ENCODE measurements around the gene RPS6KC1.

The RPS6KC1 gene

DNA sequence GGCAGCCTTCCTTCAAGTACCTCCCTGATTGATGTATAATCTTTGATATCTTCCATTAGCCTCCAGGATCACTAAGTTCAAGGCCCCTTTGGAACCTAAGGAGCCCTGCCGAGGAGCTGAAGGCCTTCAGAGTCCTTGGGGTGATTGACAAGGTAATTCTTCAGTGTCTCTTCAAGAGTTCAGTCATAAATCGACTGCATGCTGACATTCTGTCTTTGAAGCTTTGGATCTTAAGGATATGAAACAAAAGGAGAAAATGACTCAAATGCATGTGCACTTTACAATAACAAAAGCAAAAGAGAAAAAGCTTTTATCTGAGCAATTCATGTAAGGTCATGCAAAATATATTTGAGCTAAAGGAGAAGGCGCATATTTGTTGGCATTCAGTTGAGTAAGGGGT lies 125.3 kb downstream of the RPS6KC1 start:
- TF ChIP-seq TAF1 (IDR thresholded peaks at IDR 0.05; ENCODE audit: low read depth) (no peak), YY1 (IDR thresholded peaks at IDR 0.05; ENCODE audit: low read depth) (no peak), CEBPB (IDR thresholded peaks at IDR 0.05) (no peak)

DNA sequence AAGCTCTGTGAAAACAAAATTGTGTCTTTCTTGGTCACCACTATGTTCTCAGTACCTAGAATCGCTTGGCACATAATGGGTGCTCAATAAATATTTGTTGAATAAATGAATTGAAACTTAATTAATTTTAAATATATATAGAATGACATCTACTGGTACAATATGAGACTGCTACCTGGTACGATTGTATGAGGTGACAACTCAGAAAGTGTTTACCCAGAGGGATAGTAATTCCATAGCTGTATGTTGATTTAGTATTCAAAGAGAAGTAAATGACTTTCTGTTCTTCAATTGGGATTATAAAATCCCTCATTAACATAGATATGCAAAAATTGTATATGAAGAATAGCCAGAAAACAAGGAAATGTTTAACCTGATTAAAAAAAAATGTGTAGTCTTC lies 128.7 kb downstream of the RPS6KC1 start:
- no peak for TF ChIP-seq CREB1 (IDR thresholded peaks at IDR 0.05; ENCODE audit: low read depth)
- TF ChIP-seq CEBPB (IDR thresholded peaks at IDR 0.05), result no peak
- TF ChIP-seq REST (IDR thresholded peaks at IDR 0.05; ENCODE audit: low read depth), result no peak
- TF ChIP-seq NFIC (IDR thresholded peaks at IDR 0.05), result no peak
- TF ChIP-seq ZBTB7A (IDR thresholded peaks at IDR 0.05; ENCODE audit: low read depth), result no peak
- no peak for TF ChIP-seq EP300 (IDR thresholded peaks at IDR 0.05; ENCODE audit: borderline replicate concordance)
- TF ChIP-seq FOXM1 (IDR thresholded peaks at IDR 0.05; ENCODE audit: borderline replicate concordance, low read depth), result no peak
- no peak for TF ChIP-seq TAF1 (IDR thresholded peaks at IDR 0.05; ENCODE audit: low read depth)
- no peak for TF ChIP-seq MAX (IDR thresholded peaks at IDR 0.05)
- TF ChIP-seq TEAD4 (IDR thresholded peaks at IDR 0.05), result no peak
- no peak for TF ChIP-seq EGR1 (IDR thresholded peaks at IDR 0.05)
- TF ChIP-seq USF1 (IDR thresholded peaks at IDR 0.05), result no peak
- no peak for TF ChIP-seq TCF12 (IDR thresholded peaks at IDR 0.05; ENCODE audit: low read depth)
- no peak for TF ChIP-seq YY1 (IDR thresholded peaks at IDR 0.05; ENCODE audit: low read depth)
- no peak for TF ChIP-seq RAD21 (IDR thresholded peaks at IDR 0.05; ENCODE audit: low read depth)

DNA sequence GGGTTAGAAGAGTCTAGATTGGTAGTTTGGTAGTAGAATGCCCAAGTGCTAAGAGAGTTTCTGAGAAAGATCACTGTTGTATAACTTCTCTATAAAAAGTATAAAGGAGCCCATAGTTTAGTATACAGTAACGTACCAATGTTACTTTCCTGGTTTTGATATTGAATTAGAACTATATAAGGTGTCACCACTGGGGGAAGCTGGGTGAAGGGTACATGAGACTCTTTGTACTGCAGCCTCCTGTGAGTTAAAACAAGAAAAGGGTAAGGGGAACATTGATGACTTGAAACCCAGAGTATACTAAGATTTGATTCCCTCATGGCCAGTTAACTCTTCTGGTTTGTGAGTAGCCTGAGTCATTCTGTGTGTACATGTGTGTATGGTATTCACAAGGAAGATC lies 129.8 kb downstream of the RPS6KC1 start:
- no peak for TF ChIP-seq ZBTB7A (IDR thresholded peaks at IDR 0.05; ENCODE audit: low read depth)
- TF ChIP-seq REST (IDR thresholded peaks at IDR 0.05; ENCODE audit: low read depth), result no peak
- no peak for TF ChIP-seq TAF1 (IDR thresholded peaks at IDR 0.05; ENCODE audit: low read depth)
- TF ChIP-seq TCF12 (IDR thresholded peaks at IDR 0.05; ENCODE audit: low read depth), result no peak
- TF ChIP-seq USF1 (IDR thresholded peaks at IDR 0.05), result no peak
- no peak for TF ChIP-seq EGR1 (IDR thresholded peaks at IDR 0.05)
- TF ChIP-seq CEBPB (IDR thresholded peaks at IDR 0.05), result no peak
- TF ChIP-seq EP300 (IDR thresholded peaks at IDR 0.05; ENCODE audit: borderline replicate concordance), result no peak
- TF ChIP-seq CREB1 (IDR thresholded peaks at IDR 0.05; ENCODE audit: low read depth), result no peak
- TF ChIP-seq MAX (IDR thresholded peaks at IDR 0.05), result no peak
- no peak for TF ChIP-seq NFIC (IDR thresholded peaks at IDR 0.05)
- TF ChIP-seq RAD21 (IDR thresholded peaks at IDR 0.05; ENCODE audit: low read depth), result no peak
- no peak for TF ChIP-seq TEAD4 (IDR thresholded peaks at IDR 0.05)
- TF ChIP-seq FOXM1 (IDR thresholded peaks at IDR 0.05; ENCODE audit: borderline replicate concordance, low read depth), result no peak
- no peak for TF ChIP-seq YY1 (IDR thresholded peaks at IDR 0.05; ENCODE audit: low read depth)

- no peak for TF ChIP-seq REST (IDR thresholded peaks at IDR 0.05; ENCODE audit: low read depth)
- no peak for TF ChIP-seq EGR1 (IDR thresholded peaks at IDR 0.05)
- TF ChIP-seq TCF12 (IDR thresholded peaks at IDR 0.05; ENCODE audit: low read depth), result no peak
- no peak for TF ChIP-seq CEBPB (IDR thresholded peaks at IDR 0.05)
- no peak for TF ChIP-seq YY1 (IDR thresholded peaks at IDR 0.05; ENCODE audit: low read depth)
- TF ChIP-seq FOXM1 (IDR thresholded peaks at IDR 0.05; ENCODE audit: borderline replicate concordance, low read depth), result no peak
- no peak for TF ChIP-seq TAF1 (IDR thresholded peaks at IDR 0.05; ENCODE audit: low read depth)
- TF ChIP-seq ZBTB7A (IDR thresholded peaks at IDR 0.05; ENCODE audit: low read depth), result no peak
- TF ChIP-seq USF1 (IDR thresholded peaks at IDR 0.05), result no peak
- no peak for TF ChIP-seq NFIC (IDR thresholded peaks at IDR 0.05)
- TF ChIP-seq MAX (IDR thresholded peaks at IDR 0.05), result no peak
These were observed 132.1 kb downstream of the RPS6KC1 start for GRCh38 chr1:213183036-213183672.

Measured in Ishikawa (cell line).